ENCODE results near the gene FAM180B. TPM values are rescaled to one million over a fixed set of nuclear protein-coding genes. Genes with fewer than 3 reads are reported as not detected.

FAM180B gene
- total and polyA plus RNA-seq, 2 of the 8 experiments (the other 6 are each of a cell fraction or from before 2014, with no cell fraction given): 0.09 TPM; not detected in 1

GRCh38 chr11:47560426-47560825 lies 26.1 kb upstream of the FAM180B start (continued):
- TF ChIP-seq CHD7 (IDR thresholded peaks at IDR 0.05; ENCODE audit: insufficient replicate concordance, low read length) (no peak), SP1 (IDR thresholded peaks at IDR 0.05; ENCODE audit: low read depth, low read length) (no peak)
